ENCODE data around the gene ST6GAL1. TPM values are rescaled to one million over a fixed set of nuclear protein-coding genes. Genes with fewer than 3 reads are reported as not detected.

ST6GAL1 gene
- total and polyA plus RNA-seq, 10 of the 15 experiments (the other 5 are each of a cell fraction or from before 2014, with no cell fraction given), result 74.2 to 248 (median 149) TPM

GRCh38 chr3:186988806-186989205, 58.5 kb downstream of the ST6GAL1 start (continued):
- TF ChIP-seq, protein P1, sequence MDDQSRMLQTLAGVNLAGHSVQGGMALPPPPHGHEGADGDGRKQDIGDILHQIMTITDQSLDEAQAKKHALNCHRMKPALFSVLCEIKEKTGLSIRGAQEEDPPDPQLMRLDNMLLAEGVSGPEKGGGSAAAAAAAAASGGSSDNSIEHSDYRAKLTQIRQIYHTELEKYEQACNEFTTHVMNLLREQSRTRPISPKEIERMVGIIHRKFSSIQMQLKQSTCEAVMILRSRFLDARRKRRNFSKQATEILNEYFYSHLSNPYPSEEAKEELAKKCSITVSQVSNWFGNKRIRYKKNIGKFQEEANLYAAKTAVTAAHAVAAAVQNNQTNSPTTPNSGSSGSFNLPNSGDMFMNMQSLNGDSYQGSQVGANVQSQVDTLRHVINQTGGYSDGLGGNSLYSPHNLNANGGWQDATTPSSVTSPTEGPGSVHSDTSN (IDR thresholded peaks at IDR 0.05; ENCODE audit: insufficient replicate concordance, low read depth, low read length), result no peak
- TF ChIP-seq EED (IDR thresholded peaks at IDR 0.05; ENCODE audit: low read depth), result 0 out of 2 replicates have a peak, but pooled peaks have one; percentile 33
- TF ChIP-seq WRNIP1 (IDR thresholded peaks at IDR 0.05; ENCODE audit: borderline replicate concordance, low read depth, low read length), result no peak
- no peak for TF ChIP-seq SUZ12 (IDR thresholded peaks at IDR 0.05; ENCODE audit: unreplicated experiment)
- TF ChIP-seq SMAD5 (IDR thresholded peaks at IDR 0.05; ENCODE audit: low read depth), result no peak
- no peak for TF ChIP-seq KAT2A (conservative IDR thresholded peaks at IDR 0.05; ENCODE audit: control insufficient read depth, low read depth, low read length)
- TF ChIP-seq CHD1 (IDR thresholded peaks at IDR 0.05; ENCODE audit: low read depth, low read length), result 0 out of 2 replicates have a peak, but pooled peaks have one; percentile 60
- TF ChIP-seq ZNF384 (IDR thresholded peaks at IDR 0.05; ENCODE audit: borderline replicate concordance, low read depth, low read length), result no peak
- TF ChIP-seq, protein P2, sequence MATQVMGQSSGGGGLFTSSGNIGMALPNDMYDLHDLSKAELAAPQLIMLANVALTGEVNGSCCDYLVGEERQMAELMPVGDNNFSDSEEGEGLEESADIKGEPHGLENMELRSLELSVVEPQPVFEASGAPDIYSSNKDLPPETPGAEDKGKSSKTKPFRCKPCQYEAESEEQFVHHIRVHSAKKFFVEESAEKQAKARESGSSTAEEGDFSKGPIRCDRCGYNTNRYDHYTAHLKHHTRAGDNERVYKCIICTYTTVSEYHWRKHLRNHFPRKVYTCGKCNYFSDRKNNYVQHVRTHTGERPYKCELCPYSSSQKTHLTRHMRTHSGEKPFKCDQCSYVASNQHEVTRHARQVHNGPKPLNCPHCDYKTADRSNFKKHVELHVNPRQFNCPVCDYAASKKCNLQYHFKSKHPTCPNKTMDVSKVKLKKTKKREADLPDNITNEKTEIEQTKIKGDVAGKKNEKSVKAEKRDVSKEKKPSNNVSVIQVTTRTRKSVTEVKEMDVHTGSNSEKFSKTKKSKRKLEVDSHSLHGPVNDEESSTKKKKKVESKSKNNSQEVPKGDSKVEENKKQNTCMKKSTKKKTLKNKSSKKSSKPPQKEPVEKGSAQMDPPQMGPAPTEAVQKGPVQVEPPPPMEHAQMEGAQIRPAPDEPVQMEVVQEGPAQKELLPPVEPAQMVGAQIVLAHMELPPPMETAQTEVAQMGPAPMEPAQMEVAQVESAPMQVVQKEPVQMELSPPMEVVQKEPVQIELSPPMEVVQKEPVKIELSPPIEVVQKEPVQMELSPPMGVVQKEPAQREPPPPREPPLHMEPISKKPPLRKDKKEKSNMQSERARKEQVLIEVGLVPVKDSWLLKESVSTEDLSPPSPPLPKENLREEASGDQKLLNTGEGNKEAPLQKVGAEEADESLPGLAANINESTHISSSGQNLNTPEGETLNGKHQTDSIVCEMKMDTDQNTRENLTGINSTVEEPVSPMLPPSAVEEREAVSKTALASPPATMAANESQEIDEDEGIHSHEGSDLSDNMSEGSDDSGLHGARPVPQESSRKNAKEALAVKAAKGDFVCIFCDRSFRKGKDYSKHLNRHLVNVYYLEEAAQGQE (IDR thresholded peaks at IDR 0.05; ENCODE audit: low read depth, low read length), result no peak
- TF ChIP-seq SMAD1 (IDR thresholded peaks at IDR 0.05; ENCODE audit: low read depth, partially characterized antibody), result no peak
- TF ChIP-seq FOXK2 (IDR thresholded peaks at IDR 0.05), result no peak
- peak; percentile 40; the same call in 1 of the 2 replicates for TF ChIP-seq IKZF1 (conservative IDR thresholded peaks at IDR 0.05)
- TF ChIP-seq IRF4 (IDR thresholded peaks at IDR 0.05; ENCODE audit: low read depth, low read length), result no peak
- no peak for TF ChIP-seq USF1 (IDR thresholded peaks at IDR 0.05; ENCODE audit: borderline replicate concordance, extremely low read length, insufficient read depth, low read depth, low read length)
- TF ChIP-seq ZNF24 (IDR thresholded peaks at IDR 0.05), result no peak
- TF ChIP-seq, protein P3, sequence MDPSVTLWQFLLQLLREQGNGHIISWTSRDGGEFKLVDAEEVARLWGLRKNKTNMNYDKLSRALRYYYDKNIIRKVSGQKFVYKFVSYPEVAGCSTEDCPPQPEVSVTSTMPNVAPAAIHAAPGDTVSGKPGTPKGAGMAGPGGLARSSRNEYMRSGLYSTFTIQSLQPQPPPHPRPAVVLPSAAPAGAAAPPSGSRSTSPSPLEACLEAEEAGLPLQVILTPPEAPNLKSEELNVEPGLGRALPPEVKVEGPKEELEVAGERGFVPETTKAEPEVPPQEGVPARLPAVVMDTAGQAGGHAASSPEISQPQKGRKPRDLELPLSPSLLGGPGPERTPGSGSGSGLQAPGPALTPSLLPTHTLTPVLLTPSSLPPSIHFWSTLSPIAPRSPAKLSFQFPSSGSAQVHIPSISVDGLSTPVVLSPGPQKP (IDR thresholded peaks at IDR 0.05; ENCODE audit: low read depth, low read length), result no peak
- no peak for TF ChIP-seq NR2C2 (IDR thresholded peaks at IDR 0.05; ENCODE audit: borderline replicate concordance, control insufficient read depth, insufficient read length, low read depth)
- TF ChIP-seq ZNF274 (IDR thresholded peaks at IDR 0.05; ENCODE audit: insufficient read depth, insufficient read length), result no peak
- TF ChIP-seq ATF3 (IDR thresholded peaks at IDR 0.05; ENCODE audit: borderline replicate concordance, extremely low read depth, low read depth, low read length), result no peak
- no peak for TF ChIP-seq SMC3 (IDR thresholded peaks at IDR 0.05; ENCODE audit: borderline replicate concordance, low read length)
- TF ChIP-seq BRCA1 (IDR thresholded peaks at IDR 0.05; ENCODE audit: low read depth, low read length), result no peak
- TF ChIP-seq TCF3 (IDR thresholded peaks at IDR 0.05; ENCODE audit: borderline replicate concordance, insufficient read depth, low read depth, low read length), result no peak; the same call in 1 of the 2 replicates
- no peak for TF ChIP-seq ASH2L (IDR thresholded peaks at IDR 0.05; ENCODE audit: borderline replicate concordance, low read depth)

All from GM12878 (cell line).